Activated gamma-delta T cell treated with anti-CD3 and anti-CD28 coated beads, Interleukin-2, amount 50 U/mL, for 16 hours (primary cell): ENCODE measurements around the gene ATP9A.
"Not testable (repeated sequence)": the region's sequence is repeated elsewhere in the genome, so short reads cannot be mapped to it uniquely, and the experiment has no call there.

Source experiments
- DNase-seq: peaks from one replicate; pipeline ENCODE4 v3.0.0-alpha.2; 2020; ENCODE audit warnings: low read depth

ATP9A gene

DNA sequence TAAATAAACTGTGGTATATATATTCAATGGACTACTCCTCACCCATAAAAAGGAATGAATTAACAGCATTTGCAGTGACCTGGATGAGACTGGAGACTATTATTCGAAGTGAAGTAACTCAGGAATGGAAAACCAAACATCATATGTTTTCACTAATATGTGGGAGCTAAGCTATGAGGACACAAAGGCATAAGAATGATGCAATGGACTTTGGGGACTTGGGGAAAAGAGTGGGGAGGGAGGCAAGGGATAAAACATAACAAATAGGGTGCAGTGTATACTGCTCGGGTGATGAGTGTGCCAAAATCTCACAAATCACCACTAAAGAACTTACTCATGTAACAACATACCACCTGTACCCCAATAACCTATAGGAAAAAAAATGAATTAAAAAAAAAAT is 45.2 kb downstream of the ATP9A start:
- DNase-seq = not testable (repeated sequence)

DNA sequence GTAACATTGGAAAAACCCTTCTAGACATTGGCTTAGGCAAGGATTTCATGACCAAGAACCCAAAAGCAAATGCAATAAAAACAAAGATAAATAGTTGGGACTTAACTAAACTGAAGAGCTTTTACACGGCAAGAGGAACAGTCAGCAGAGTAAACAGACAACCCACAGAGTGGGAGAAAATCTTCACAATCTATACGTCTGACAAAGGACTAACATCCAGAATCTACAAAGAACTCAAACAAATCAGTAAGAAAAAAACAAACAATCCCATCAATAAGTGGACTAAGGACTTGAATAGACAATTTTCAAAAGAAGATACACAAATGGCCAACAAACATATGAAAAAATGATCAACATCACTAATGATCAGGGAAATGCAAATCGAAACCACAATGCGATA is 45.9 kb downstream of the ATP9A start:
- DNase-seq = not testable (repeated sequence)

DNA sequence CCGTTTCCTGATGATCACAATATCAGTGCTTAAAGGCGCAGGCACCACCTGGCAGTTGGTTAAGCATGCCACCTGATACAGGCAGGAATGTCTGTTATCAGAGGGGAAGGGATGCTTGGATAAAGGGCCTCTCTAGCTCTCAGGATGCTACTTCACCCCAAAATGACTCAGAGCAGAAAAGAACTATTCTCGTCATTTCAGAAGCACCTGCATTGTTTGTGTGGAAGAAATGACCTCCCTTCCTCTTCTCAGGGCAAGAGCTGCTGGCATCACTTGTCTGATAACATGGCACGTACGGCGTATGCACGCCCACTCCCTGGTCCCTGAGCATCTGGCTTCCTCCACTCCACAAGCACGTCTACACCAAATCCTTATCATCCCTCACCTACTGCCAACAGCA is 47.3 kb downstream of the ATP9A start:
- DNase-seq = no peak

DNA sequence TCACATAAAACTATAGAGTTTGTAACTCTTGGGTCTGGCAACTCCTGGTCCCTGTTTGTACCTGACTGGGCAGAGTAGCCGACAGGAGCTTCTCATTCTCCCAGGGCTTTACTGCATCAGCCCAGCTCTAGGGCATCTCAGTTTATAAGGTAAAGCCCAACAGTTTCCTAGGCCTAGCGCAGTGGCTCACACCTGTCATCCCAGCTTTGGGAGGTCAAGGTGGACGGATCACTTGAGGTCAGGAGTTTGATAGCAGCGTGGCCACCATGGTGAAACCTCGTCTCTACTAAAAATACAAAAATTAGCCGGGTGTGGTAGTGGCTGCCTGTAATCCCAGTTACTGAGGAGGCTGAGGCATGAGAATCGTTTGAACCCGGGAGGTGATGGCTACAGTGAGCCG is 47.8 kb downstream of the ATP9A start:
- no peak for DNase-seq

DNA sequence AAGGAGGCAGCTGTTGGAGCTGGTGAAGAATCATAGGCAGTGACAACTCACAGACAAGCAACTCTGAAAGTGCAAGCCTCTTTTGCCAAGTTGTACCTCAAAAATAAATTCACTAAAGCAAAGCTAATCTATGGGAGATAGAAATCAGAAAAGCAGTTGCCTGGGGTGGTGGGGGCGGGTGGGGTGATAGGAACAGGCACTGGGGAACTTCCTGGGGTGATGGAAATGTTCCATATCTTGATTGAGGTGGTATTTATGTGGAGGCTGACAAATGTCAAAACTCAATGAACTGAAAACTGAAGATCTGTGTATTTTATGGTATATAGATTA is 52.4 kb downstream of the ATP9A start:
- DNase-seq = no peak

DNA sequence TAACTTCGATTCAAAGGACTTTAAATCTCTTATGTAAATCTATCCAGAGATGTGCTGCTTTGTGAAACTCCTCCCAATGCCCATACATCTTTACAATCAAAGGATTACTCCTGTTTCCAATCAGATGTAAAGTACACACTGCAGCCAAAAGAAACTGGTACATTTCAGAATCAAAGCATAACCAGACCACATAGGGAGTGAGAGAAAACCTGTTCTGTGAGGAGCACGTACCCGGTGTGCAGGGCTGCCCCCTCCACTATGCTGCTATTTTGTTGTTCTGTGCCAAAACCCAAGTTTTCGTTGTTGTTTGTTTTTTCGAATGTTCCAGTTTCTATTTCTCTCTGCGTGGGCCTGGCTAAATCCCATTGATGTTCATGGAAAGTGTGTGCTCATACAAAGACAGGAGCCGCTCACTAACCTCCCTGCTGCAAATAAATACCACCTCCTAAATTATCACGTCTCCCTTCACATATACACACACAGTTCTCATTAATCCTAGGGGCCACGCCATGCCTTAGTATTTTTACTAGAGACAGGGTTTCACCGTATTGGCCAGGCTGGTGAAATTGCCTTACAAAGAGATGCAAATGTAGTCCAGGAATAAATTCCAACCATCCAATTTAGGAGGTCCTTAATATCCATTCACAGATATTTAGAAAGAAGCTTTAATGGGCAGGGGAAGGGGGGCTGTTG is 52.9 kb downstream of the ATP9A start:
- DNase-seq = no peak

DNA sequence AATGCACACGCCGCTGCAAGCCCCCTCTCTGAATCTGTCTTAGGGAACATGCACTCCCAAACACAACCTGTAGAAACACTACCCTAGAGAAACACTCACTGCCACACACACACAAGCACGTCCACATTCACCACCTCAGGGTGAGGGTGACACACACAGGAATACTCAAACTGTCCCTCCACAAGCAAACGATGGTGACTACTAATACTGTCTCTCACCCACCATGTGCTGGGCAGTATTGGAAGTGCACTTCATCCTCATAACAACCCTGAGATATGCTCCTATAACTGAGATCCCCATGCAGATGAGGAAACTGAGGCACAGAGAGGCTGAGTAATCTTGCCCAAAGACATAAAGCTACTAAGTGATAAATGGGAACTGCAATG is 55.0 kb downstream of the ATP9A start:
- DNase-seq = no peak

DNA sequence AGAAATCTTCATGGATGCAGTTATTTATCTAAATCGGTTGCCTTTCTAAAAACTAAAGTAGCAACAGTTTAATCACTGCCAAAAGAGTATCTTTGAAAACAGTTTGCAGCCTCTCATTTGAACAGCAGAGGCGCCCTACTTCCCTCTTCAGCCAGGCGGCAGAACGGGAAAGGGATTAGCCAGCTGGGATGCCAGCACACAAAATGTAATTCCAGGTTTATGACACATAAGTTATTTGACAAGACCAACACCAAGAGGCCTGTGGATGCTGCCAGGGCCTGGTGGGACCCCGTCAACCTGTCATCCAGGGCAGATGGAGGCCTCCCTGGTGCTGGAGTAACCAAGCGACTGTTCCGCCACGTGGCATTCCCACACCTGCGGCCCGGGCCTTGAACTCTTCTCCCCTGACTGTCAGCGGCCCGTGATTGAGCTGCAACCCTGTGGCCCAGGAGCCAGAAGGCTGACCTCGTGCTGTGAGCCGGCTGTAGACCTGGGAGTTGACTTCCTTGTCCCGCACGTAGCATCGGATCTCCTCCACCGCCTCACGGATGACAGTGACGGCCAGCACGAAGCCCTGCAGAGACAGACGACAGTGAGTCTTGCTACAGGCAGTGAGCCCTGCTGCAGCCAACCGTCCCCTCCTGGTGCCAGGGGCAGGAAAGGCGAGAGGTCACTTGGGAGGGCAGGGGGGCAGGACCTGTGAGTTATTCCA is 55.5 kb downstream of the ATP9A start:
- no peak for DNase-seq

DNA sequence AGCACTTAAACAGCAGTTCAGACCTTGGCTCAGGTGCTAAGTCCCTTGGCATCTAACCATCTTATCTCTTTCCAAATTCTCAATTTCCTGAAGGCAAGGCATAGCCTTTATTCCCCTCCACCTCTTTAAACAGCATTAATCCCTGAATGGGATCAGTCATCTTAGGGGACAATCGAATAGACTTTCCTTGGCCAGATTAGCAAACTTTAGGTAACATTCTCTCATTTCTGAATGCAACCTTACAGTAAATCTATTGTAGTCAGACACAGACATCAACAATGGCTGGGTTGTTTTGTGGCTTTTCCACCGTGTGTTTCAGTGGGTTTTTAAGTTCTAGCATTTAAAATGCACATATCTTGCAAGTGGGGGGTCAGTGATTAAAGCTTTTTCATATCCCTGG is 56.8 kb downstream of the ATP9A start:
- no peak for DNase-seq

DNA sequence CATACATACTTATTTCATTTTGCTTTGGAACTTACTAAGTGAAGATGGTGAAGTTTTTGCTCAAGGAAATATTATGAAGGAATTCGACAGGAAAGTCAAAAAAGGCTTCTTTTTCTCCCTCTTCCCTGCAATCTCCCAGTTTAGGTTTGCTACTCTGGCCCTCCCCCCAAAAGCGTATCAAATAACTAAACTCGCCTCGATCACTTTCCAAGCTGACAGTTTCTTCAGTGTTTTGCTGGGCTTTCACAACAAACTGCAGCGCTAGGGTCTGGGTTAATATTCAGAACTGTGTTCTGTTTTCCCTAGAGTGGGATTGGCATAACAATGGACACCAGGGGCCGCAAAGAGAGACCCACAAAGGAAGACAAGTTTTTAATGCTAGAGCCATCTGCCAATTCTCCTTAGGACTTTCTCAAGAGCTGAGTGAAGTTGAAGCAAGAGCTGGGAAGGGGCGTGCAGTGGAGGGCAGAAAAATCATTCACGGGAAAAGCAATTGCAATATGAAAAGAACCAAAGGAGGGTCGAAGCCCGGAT is 57.8 kb downstream of the ATP9A start:
- DNase-seq = no peak

DNA sequence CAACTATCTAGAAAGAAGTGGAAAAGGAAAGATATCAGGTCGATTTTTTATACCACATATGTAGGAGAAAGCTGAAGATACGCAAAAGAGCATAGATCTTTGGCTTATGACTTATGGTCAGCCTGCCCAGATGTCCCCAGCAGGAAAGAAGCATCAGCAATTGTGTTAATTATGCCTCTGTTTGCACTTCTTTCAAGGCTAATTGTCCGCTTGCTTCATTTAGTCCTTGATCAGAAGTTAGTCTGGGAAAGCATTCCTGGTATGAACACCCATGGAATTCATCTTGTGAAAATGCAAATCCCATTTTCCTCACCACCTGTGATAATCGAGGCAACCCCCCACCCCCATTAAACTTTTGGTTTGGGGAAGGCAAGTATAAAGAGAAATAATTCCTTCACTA is 62.8 kb downstream of the ATP9A start:
- DNase-seq = no peak

DNA sequence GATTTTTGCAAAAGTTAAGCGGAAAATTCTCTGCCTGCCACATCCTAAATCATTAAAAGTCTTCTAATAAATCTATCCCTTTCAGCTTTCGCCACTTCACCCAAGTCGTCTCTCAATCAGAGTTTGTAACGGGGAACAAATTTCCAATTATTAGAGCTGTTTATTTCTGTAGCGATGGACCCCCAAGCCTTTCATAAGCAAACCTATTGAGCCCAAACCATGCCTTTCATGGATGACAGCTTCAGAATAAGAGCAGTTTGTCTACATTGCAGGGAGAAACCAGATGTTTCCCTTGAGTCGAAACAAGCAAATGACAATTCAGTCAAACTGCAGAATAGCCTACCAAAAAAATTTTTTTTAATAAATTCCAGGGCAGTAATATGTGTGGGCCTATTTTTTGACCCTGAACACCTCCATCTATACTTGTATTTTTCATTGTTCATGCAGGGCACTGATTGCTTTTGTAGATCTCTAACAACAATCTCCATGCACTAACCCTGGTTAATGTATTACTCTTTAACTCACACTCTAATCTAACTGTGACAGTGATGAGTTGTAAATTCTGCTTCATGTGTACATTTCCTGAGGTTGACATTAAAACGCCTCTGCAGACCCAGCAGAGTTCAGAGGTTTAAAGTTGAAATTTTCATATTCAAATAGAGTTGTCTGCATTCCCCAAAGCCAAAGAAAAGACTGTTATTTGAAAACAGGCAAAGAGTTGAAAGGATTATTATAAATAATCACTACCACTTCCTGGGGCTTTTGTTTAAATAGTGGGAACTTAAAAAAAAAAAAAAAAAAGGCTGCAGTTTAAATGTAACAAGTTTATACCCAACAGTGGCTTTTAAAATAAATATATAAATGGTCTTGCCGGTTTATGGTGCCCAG is 64.5 kb downstream of the ATP9A start:
- no peak for DNase-seq

DNA sequence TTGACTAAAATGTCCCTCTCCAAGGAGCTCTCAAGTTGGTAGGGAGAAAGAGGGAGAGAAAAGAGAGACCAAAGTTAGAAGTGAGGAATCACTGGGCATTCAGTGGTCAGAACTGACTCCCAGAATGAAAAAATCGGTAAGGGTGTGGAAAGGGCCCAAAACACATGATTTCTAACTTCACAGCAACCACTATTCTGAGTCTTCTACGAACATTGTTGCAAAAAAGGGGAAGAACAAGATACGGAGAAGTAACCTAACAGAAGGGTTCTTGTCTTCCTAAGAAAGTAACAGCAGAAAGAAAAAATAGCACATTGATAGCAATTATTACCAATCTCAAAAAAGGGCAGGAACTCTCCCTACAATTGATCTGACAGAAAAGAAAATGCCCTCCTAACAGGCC is 65.6 kb downstream of the ATP9A start:
- DNase-seq = no peak

DNA sequence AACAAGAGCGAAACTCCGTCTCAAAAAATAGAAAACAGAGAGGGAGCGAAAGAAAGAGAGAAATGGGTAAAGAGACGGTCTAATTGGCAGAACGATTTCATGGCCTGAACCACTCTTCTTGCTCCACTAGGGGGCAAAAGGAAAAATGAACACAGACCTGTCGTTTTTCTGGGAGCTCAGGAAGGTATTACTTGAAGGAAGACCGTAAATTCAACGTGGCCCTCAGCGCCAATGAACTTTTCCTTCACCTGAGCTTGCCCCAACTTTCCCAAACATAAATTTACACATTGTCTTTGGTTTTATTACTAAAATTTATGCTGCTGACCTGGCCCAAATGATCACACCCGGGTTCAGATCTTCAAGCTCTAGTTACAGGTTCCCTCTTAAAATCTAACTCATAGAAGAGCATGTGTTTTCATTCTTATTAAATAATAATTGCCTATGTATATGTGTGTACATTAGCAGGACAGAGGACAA is 67.3 kb downstream of the ATP9A start:
- no peak for DNase-seq

DNA sequence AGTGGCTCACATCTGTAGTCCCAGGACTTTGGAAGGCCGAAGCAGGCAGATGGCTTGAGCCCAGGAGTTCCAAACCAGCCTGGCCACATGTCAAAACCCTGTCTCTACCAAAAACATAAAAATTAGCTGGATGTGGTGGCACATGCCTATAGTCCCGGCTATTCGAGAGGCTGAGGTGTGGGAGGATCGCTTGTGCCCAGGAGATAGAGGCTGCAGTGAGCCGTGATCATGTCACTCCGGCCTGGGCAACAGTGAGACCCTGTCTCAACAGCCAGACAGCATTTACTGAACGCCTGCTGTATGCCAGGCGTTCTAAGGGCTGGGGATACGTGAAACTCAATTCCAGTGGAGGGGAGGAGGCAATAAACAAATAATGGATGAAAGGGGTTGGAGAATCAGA is 69.9 kb downstream of the ATP9A start:
- no peak for DNase-seq

DNA sequence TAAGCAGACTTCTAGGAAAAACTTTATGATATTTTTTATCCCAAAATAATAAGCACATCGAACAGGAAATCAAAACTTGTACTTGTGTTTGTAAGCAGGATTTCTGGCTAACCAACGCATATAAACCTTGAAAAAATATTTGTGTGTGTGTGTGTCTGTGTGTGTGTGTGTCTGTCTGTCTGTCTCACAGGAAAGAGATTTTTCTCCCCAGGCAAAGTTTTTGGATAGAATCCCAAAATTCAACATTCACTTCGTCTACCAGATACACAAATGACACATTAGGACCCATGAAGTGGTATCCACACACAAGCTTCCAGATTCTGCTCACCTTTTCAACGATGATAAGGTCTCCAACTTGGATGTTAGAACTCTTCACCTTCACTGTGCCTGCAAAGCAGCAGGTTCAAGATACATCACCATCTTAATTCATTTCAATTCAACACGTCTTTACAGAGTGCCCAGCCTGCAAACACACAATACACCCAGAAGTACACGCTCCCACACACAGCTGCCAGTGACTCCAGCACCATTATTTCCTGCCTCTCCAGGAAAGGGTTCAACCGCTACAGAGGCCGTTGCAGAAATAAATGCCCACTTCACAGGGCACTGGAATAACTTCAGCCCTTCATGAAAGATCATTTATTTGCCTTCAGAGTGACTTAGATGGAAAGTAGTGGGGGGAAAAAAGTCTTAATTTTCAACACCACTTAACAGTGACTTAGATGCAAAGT is 70.9 kb downstream of the ATP9A start:
- DNase-seq = no peak

DNA sequence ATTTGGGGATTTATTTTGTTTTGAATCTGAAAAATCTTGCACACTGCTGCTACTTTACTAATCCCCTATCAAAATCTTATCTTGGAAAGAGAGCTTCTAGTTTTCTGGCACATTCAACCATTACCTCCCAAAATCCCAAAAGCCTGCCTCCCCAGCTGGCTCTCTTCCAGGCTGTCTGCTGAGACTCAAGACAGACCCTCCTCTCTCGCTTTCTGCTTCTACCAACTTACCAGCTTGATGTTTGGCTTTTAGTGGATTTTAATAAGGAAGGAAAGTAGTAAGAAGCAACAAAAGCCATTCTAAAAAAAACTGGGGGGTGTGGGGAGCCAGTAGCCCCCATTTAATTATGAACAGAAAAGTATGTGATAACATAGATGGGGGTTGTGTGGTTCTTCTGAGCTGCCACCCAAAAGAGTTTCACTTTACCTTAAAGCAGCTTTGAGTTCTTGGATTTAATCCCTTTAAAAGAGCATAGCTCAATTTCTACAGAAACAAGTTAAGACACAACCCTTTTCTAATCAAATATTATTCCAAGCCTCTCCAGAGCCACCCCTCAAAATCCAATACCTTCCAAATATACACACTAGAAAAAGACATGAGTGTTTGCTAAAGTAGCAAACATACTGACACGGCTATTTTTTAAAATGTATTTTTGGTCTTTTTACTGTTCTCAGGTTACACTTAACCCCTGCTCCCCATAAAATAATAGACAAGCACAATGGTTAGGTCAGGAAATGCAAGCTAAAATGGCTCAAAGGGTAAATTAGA is 71.7 kb downstream of the ATP9A start:
- DNase-seq = no peak

DNA sequence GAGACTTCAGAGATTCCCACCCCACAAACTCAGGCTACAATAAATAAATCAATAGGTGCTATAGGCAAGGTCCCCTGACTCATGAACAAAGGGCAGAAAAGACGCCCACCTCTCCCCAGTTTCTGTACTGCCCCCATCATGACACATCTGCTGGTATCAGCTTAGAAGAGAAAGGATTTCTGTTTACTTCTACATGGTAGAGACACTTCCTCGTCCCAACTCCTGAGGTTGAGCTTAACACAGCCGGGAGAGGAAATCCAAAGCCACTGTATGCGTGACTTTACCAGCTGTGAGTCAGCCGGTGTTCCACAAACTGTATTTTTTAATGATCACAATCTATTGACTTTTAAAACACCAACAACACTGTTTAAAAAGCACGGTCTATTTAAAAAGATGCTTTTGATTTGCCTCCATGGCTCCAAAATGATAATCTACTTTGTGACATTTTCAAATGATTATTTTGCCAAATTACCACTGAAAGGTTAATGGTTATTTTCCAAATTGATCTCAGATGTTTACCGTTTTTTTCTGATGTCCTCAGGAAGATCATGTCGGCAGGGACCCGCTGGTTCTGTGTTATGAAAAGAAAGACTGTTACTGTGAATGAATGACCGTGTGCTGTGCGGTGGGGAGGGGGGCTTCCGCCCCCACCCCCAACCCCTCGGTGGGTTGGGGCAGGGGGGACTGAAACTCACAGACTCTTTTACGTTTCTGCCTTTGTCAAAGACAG is 72.5 kb downstream of the ATP9A start:
- DNase-seq = no peak

DNA sequence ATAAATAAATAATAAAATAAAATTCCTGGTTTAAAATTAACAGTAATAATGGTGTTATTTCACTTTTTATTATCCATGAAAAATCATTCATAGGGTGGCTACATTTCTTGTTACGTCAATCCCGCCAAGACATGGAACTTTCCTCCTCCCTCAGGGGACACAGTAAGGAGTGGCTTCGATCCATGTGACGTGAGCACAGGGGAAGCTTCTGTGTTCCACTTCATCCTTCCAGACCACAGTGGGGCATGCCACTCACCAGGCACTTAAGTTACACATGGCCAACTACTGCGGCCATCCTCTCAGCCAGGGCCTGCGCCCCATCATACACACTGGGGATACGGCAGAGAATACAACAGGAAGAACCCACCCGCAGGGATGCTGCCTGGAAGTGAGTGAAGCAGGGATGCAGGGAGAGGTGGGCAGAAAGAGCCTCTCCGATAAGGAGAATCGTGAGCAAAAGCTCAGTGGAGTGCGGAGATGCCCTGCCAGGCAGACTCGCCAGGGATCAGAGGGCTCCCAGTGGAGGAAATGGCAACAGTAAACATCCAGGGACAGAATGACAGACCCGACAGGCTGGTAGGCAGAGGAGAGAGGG is 75.3 kb downstream of the ATP9A start:
- DNase-seq = no peak

DNA sequence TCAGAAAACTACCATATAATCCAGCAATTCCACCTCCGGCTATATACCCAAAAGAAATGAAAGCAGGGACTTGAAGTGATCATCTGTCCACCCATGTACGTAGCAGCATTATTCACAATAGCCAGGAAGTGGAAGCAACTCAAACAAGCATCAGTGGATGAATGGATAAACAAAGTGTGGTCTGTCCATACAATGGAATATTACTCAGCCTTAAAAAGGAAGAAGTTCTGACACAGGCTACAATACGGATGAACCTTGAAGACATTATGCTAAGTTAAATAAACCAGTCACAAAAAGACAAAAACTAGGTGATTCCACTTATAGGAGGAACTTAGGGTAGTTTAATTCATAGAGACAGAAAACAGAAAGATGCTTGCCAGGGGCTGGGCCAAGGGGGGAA is 76.5 kb downstream of the ATP9A start:
- DNase-seq = no peak
